ENCODE measurements around the gene PSMD11.

Gene PSMD11

GRCh38 chr17:32497431-32498205 lies 53.3 kb downstream of the PSMD11 start:
- Histone ChIP-seq H3K4me3 (no peak overlapping the region), H3K27me3 (ENCODE audit: low read depth) (no peaks in the 10 kb centered on the region), H3K36me3 (replicated peaks) (no peaks in the 10 kb centered on the region), H3K9me3 (no peaks in the 10 kb centered on the region), H3K4me1 (no peaks in the 10 kb centered on the region)
- no peak for DNase-seq (ENCODE audit: low spot score in 2 of 2)
- in situ Hi-C loops (cut with MboI; ENCODE audit: low sequenced_read_pairs) = no loop called here

DNA sequence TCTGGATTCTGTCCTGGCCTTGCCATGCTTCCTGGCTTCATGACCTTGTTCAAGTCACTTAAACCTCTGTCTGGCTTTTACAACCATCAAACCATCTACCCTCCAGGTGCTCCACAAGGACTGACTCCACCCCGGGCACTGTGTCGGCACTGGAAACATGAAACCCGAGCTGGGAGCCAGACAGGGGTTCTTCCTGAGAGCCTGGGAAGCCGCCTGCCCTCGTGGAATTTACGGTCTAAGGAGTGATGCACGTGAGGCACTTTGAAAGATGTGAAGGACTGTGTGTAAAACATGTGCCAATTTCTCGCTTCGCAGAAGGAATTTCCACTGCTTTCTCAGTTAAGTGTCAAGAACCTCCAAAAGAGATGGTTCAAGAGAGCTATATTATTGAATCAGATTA lies 54.1 kb downstream of the PSMD11 start:
- H3K36me3 ChIP-seq (replicated peaks) = no peaks in the 10 kb centered on the region
- no peak for DNase-seq (ENCODE audit: low spot score in 2 of 2)
- H3K4me3 ChIP-seq = no peak overlapping the region
- no peaks in the 10 kb centered on the region for H3K27me3 ChIP-seq (ENCODE audit: low read depth)
- no peaks in the 10 kb centered on the region for H3K4me1 ChIP-seq
- in situ Hi-C loops (cut with MboI; ENCODE audit: low sequenced_read_pairs) = no loop called here
- no peaks in the 10 kb centered on the region for H3K9me3 ChIP-seq

- no peak for DNase-seq (ENCODE audit: low spot score in 2 of 2)
- H3K9me3 ChIP-seq = no peaks in the 10 kb centered on the region
- no peaks in the 10 kb centered on the region for H3K4me1 ChIP-seq
- H3K4me3 ChIP-seq = no peak overlapping the region
- no peaks in the 10 kb centered on the region for H3K36me3 ChIP-seq (replicated peaks)
- H3K27me3 ChIP-seq (ENCODE audit: low read depth) = no peaks in the 10 kb centered on the region
- in situ Hi-C loops (cut with MboI; ENCODE audit: low sequenced_read_pairs) = no loop called here
Measured at GRCh38 chr17:32502013-32502412, 57.7 kb downstream of the PSMD11 start.

- Histone ChIP-seq H3K36me3 (replicated peaks) (no peaks in the 10 kb centered on the region), H3K4me1 (no peaks in the 10 kb centered on the region), H3K9me3 (no peaks in the 10 kb centered on the region), H3K4me3 (no peak overlapping the region), H3K27me3 (ENCODE audit: low read depth) (no peaks in the 10 kb centered on the region)
- in situ Hi-C loops (cut with MboI; ENCODE audit: low sequenced_read_pairs) = no loop called here
- no peak for DNase-seq (ENCODE audit: low spot score in 2 of 2)
Measured at GRCh38 chr17:32502710-32503109, 58.4 kb downstream of the PSMD11 start.

DNA sequence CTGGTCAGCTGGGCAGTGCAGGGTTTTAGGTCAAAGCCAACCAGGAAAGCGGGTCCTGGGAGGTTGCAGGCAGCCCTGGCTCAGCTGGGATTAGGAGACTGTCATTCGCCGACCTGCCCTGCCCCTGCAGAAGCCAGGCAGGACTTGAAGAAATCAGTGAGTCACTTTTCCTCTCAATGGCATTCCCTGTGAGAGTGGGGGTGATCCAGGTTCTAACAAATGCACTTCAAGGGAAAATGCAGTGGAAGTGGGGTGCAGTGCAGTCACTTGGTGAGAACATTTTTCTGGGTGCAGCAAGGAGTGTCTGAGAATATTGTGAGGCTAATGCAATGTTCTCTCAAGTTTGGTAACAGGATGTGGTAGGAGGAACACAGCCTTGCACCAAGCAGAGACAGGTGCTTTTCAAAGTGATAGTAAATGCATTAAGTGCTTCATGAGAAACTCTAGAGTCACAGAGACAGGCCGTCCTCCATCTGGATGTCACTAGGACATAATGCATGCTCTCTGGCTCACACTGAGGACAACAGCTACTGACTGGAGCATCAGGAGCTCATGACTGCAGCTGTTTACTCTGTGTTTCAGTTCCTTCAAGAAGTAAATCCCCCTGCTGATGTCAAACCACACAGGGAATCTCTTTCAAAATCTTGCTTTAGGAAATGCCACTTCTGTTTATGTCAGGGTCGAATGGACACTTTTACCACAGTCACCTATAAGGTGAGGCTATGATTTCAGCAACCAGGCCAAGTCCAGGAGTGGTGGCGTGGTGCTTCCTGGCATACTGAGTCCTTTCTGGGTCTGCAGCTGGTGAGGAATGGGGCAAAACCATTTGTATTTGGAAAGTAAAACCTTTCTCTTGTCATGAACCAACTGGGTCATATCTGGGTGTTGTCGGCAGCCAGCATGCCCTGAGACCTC lies 59.2 kb downstream of the PSMD11 start:
- no peak for DNase-seq (ENCODE audit: low spot score in 2 of 2)
- Histone ChIP-seq H3K9me3 (no peaks in the 10 kb centered on the region), H3K27me3 (ENCODE audit: low read depth) (no peaks in the 10 kb centered on the region), H3K36me3 (replicated peaks) (no peaks in the 10 kb centered on the region), H3K4me1 (no peaks in the 10 kb centered on the region), H3K4me3 (no peak overlapping the region)
- in situ Hi-C loops (cut with MboI; ENCODE audit: low sequenced_read_pairs) = no loop called here

- no peaks in the 10 kb centered on the region for H3K9me3 ChIP-seq
- no peaks in the 10 kb centered on the region for H3K4me1 ChIP-seq
- H3K36me3 ChIP-seq (replicated peaks) = no peaks in the 10 kb centered on the region
- no peak overlapping the region for H3K4me3 ChIP-seq
- no peaks in the 10 kb centered on the region for H3K27me3 ChIP-seq (ENCODE audit: low read depth)
- DNase-seq (ENCODE audit: low spot score in 2 of 2) = no peak
- in situ Hi-C loops (cut with MboI; ENCODE audit: low sequenced_read_pairs) = no loop called here
Measured at GRCh38 chr17:32504166-32504990, 60.1 kb downstream of the PSMD11 start.

DNA sequence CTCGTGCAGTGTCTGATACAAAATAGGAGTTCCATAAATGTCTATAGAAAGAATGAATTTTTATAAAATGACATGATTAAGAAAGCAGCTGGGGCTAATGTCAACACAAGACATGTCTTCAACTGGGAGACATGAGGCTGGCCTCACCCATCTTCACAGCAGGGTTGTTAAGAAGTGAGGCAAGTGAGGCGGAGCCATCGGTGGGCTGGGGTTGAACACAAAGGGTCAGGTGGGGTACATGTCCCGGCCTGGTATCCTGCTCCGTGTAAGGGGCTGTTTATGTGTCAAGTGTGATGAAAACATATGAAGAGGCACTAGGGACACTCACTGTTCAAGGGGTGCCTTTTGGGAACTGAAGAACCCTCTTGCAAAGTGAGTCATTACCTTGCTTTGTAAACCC lies 64.6 kb downstream of the PSMD11 start:
- in situ Hi-C loops (cut with MboI; ENCODE audit: low sequenced_read_pairs) = no loop called here
- no peaks in the 10 kb centered on the region for H3K27me3 ChIP-seq (ENCODE audit: low read depth)
- DNase-seq (ENCODE audit: low spot score in 2 of 2) = no peak
- no peak overlapping the region for H3K4me3 ChIP-seq
- no peaks in the 10 kb centered on the region for H3K36me3 ChIP-seq (replicated peaks)
- no peaks in the 10 kb centered on the region for H3K4me1 ChIP-seq
- no peaks in the 10 kb centered on the region for H3K9me3 ChIP-seq

DNA sequence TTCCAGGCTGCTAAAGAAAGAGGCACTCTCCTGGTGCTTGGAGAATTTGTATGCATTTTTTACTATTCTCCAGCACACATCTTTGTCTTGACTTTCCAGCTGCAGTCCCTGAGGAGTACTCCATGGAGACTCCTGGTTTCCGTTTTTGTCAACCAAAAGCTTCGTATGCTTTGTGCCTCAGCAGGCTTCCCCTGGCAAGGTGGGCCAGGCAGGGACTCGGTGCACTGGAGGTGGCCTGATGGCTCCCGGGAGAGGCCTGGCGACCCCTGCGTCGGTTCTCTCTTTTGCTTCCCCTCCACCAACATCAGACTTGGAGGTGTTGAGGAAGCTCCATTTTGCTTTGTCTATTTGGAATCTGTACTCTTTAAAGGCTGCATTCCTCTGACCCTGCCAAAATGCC lies 66.2 kb downstream of the PSMD11 start:
- H3K27me3 ChIP-seq (ENCODE audit: low read depth) = no peaks in the 10 kb centered on the region
- no peaks in the 10 kb centered on the region for H3K36me3 ChIP-seq (replicated peaks)
- in situ Hi-C loops (cut with MboI; ENCODE audit: low sequenced_read_pairs) = no loop called here
- no peaks in the 10 kb centered on the region for H3K4me1 ChIP-seq
- DNase-seq (ENCODE audit: low spot score in 2 of 2) = no peak
- H3K4me3 ChIP-seq = no peak overlapping the region
- H3K9me3 ChIP-seq = no peaks in the 10 kb centered on the region

GRCh38 chr17:32512328-32512727 lies 68.0 kb downstream of the PSMD11 start:
- Histone ChIP-seq H3K9me3 (no peaks in the 10 kb centered on the region), H3K36me3 (replicated peaks) (no peaks in the 10 kb centered on the region), H3K4me1 (no peaks in the 10 kb centered on the region; the same call in 1 of the 2 replicates), H3K4me3 (no peak overlapping the region), H3K27me3 (ENCODE audit: low read depth) (no peaks in the 10 kb centered on the region)
- in situ Hi-C loops (cut with MboI; ENCODE audit: low sequenced_read_pairs) = no loop called here
- no peak for DNase-seq (ENCODE audit: low spot score in 2 of 2)

DNA sequence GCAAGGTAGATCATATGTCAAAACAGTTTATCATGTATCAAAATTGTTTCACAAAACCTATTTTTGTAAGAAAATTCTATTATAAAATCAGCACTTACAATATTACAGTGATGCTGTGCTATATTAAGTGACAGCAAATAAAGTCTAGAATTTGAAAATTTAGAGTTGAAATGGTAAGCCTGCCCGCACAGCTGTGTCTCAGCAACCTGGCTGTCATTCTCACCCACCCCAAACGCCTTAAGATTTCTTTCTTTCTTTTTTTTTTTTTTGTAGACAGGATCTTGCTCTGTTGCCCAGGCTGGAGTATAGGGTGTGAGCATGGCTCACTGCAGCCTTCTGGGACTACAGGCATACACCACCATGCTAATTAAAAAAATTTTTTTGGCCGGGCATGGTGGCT lies 69.3 kb downstream of the PSMD11 start:
- H3K4me1 ChIP-seq = no peaks in the 10 kb centered on the region; the same call in 1 of the 2 replicates
- in situ Hi-C loops (cut with MboI; ENCODE audit: low sequenced_read_pairs) = no loop called here
- no peaks in the 10 kb centered on the region for H3K9me3 ChIP-seq
- H3K36me3 ChIP-seq (replicated peaks) = no peaks in the 10 kb centered on the region
- DNase-seq (ENCODE audit: low spot score in 2 of 2) = no peak
- no peaks in the 10 kb centered on the region for H3K27me3 ChIP-seq (ENCODE audit: low read depth)
- no peak overlapping the region for H3K4me3 ChIP-seq

GRCh38 chr17:32514606-32515005 lies 70.3 kb downstream of the PSMD11 start:
- Histone ChIP-seq H3K36me3 (replicated peaks) (no peaks in the 10 kb centered on the region), H3K27me3 (ENCODE audit: low read depth) (no peaks in the 10 kb centered on the region), H3K4me1 (no peaks in the 10 kb centered on the region; the same call in 1 of the 2 replicates), H3K9me3 (no peaks in the 10 kb centered on the region), H3K4me3 (no peak overlapping the region)
- DNase-seq (ENCODE audit: low spot score in 2 of 2) = no peak
- in situ Hi-C loops (cut with MboI; ENCODE audit: low sequenced_read_pairs) = no loop called here

- no peaks in the 10 kb centered on the region for H3K9me3 ChIP-seq
- H3K4me3 ChIP-seq = no peak overlapping the region
- in situ Hi-C loops (cut with MboI; ENCODE audit: low sequenced_read_pairs) = no loop called here
- DNase-seq (ENCODE audit: low spot score in 2 of 2) = no peak
- no peaks in the 10 kb centered on the region for H3K36me3 ChIP-seq (replicated peaks)
- no peaks in the 10 kb centered on the region for H3K27me3 ChIP-seq (ENCODE audit: low read depth)
- H3K4me1 ChIP-seq = peaks cover 4% of the 10 kb centered on the region; the same call in 1 of the 2 replicates
Measured at GRCh38 chr17:32515677-32516383, 71.5 kb downstream of the PSMD11 start.

GRCh38 chr17:32516450-32516849 lies 72.1 kb downstream of the PSMD11 start:
- no peak overlapping the region for H3K4me3 ChIP-seq
- in situ Hi-C loops (cut with MboI; ENCODE audit: low sequenced_read_pairs) = no loop called here
- peaks cover 4% of the 10 kb centered on the region; the same call in 1 of the 2 replicates for H3K4me1 ChIP-seq
- H3K9me3 ChIP-seq = no peaks in the 10 kb centered on the region
- no peak for DNase-seq (ENCODE audit: low spot score in 2 of 2)
- H3K36me3 ChIP-seq (replicated peaks) = no peaks in the 10 kb centered on the region
- H3K27me3 ChIP-seq (ENCODE audit: low read depth) = no peaks in the 10 kb centered on the region

Data from HAP-1 (cell line).